Parathyroid adenoma (tissue), 2 donors: ENCODE results near the gene ADGRD1.

Source experiments
- H2AFZ ChIP-seq: fragments of 300-600 bp; sonication (generic); one replicate; pipeline ENCODE4 v1.7.0; 2017; ENCODE audit warnings: antibody characterized with exemption, mild to moderate bottlenecking
- H3K27ac ChIP-seq: fragments of 300-600 bp; sonication (generic); one replicate; pipeline ENCODE4 v1.7.0; 2017
- H3K27me3 ChIP-seq: fragments of 300-600 bp; sonication (generic); one replicate; pipeline ENCODE4 v1.7.0; 2017; ENCODE audit warnings: low read length; ENCODE audit not compliant: control insufficient read depth, insufficient read depth
- H3K36me3 ChIP-seq: fragments of 300-600 bp; sonication (generic); one replicate; pipeline ENCODE4 v1.7.0; 2017; ENCODE audit warnings: low read length; ENCODE audit not compliant: control insufficient read depth, insufficient read depth
- H3K4me1 ChIP-seq: fragments of 300-600 bp; sonication (generic); one replicate; pipeline ENCODE4 v1.7.0; 2017; ENCODE audit warnings: control low read depth
- H3K4me2 ChIP-seq: fragments of 300-600 bp; sonication (generic); one replicate; pipeline ENCODE4 v1.7.0; 2017; ENCODE audit warnings: low read length
- H3K4me3 ChIP-seq: fragments of 300-600 bp; sonication (generic); one replicate; pipeline ENCODE4 v1.7.0; 2017; ENCODE audit warnings: low read depth, low read length
- H3K79me2 ChIP-seq: fragments of 300-600 bp; sonication (generic); one replicate; pipeline ENCODE4 v1.7.0; 2017; ENCODE audit warnings: control low read depth
- H3K9ac ChIP-seq: fragments of 300-600 bp; sonication (generic); one replicate; pipeline ENCODE4 v1.7.0; 2017; ENCODE audit warnings: mild to moderate bottlenecking
- H3K9me3 ChIP-seq: fragments of 300-600 bp; sonication (generic); one replicate; pipeline ENCODE4 v1.7.0; 2017; ENCODE audit warnings: low read length; ENCODE audit not compliant: control insufficient read depth
- CTCF ChIP-seq: fragments of 300-600 bp; sonication (generic); IDR thresholded peaks from one replicate; pipeline ENCODE4 v1.7.0; 2017; ENCODE audit warnings: antibody characterized with exemption, mild to moderate bottlenecking
- donor health status: primary hyperparathyroidism.

Gene ADGRD1

GRCh38 chr12:131076296-131076695 lies 122.6 kb downstream of the ADGRD1 start:
- no peaks in the 10 kb centered on the region for H3K36me3 ChIP-seq
- H3K27ac ChIP-seq = no peak overlapping the region

GRCh38 chr12:131076791-131077747 lies 123.4 kb downstream of the ADGRD1 start:
- H3K27me3 ChIP-seq = no peaks in the 10 kb centered on the region
- no peak for TF ChIP-seq CTCF
- H3K4me2 ChIP-seq = no peak overlapping the region

More at GRCh38 chr12:131076296-131076695, 122.6 kb downstream of the ADGRD1 start:
- no peaks in the 10 kb centered on the region for H3K9me3 ChIP-seq
- H3K4me1 ChIP-seq = no peaks in the 10 kb centered on the region
- H3K79me2 ChIP-seq = no peaks in the 10 kb centered on the region
- TF ChIP-seq CTCF = no peak
- no peaks in the 10 kb centered on the region for H3K27me3 ChIP-seq
- no peak overlapping the region for H3K4me3 ChIP-seq
- H2AFZ ChIP-seq = no peak overlapping the region
- no peak overlapping the region for H3K9ac ChIP-seq
- H3K4me2 ChIP-seq = no peak overlapping the region

GRCh38 chr12:131077931-131078391 lies 124.3 kb downstream of the ADGRD1 start:
- no peaks in the 10 kb centered on the region for H3K27me3 ChIP-seq
- no peak overlapping the region for H3K4me3 ChIP-seq
- H3K27ac ChIP-seq = no peak overlapping the region
- H3K79me2 ChIP-seq = no peaks in the 10 kb centered on the region
- H3K4me1 ChIP-seq = no peaks in the 10 kb centered on the region
- H3K36me3 ChIP-seq = no peaks in the 10 kb centered on the region
- no peak overlapping the region for H2AFZ ChIP-seq
- no peak overlapping the region for H3K9ac ChIP-seq
- no peak for TF ChIP-seq CTCF
- H3K4me2 ChIP-seq = no peak overlapping the region
- H3K9me3 ChIP-seq = no peaks in the 10 kb centered on the region

More at GRCh38 chr12:131076791-131077747, 123.4 kb downstream of the ADGRD1 start:
- Histone ChIP-seq H3K79me2 (no peaks in the 10 kb centered on the region), H3K4me1 (no peaks in the 10 kb centered on the region), H3K27ac (no peak overlapping the region), H3K4me3 (no peak overlapping the region), H3K9me3 (no peaks in the 10 kb centered on the region), H2AFZ (no peak overlapping the region), H3K36me3 (no peaks in the 10 kb centered on the region), H3K9ac (no peak overlapping the region)

- no peaks in the 10 kb centered on the region for H3K9me3 ChIP-seq
- TF ChIP-seq CTCF = no peak
- H3K36me3 ChIP-seq = no peaks in the 10 kb centered on the region
- H3K27ac ChIP-seq = no peak overlapping the region
- no peaks in the 10 kb centered on the region for H3K27me3 ChIP-seq
- no peak overlapping the region for H2AFZ ChIP-seq
- H3K4me1 ChIP-seq = no peaks in the 10 kb centered on the region
- H3K9ac ChIP-seq = no peak overlapping the region
- no peaks in the 10 kb centered on the region for H3K79me2 ChIP-seq
- no peak overlapping the region for H3K4me3 ChIP-seq
- H3K4me2 ChIP-seq = no peak overlapping the region
These were observed 128.8 kb downstream of the ADGRD1 start for GRCh38 chr12:131082290-131083194.
